NCI-H526 (cell line): ENCODE results near the gene KCNT1.

Experiments used
- DNase-seq, 2 experiments: peaks; one replicate each; lab custom pipeline; 2025; lab: John Stamatoyannopoulos, UW

KCNT1 gene

GRCh38 chr9:135821116-135821515 is 119.1 kb downstream of the KCNT1 start:
- DNase-seq = no peak

- no peak for DNase-seq
These were observed 119.9 kb downstream of the KCNT1 start for GRCh38 chr9:135821733-135822373.

GRCh38 chr9:135822374-135822755 is 120.4 kb downstream of the KCNT1 start:
- DNase-seq = no peak

GRCh38 chr9:135823036-135823435 is 121.1 kb downstream of the KCNT1 start:
- DNase-seq = no peak

GRCh38 chr9:135825435-135826187 is 123.6 kb downstream of the KCNT1 start:
- DNase-seq = no peak

GRCh38 chr9:135826188-135826545 is 124.2 kb downstream of the KCNT1 start:
- no peak for DNase-seq

- DNase-seq = no peak
These were observed 125.3 kb downstream of the KCNT1 start for GRCh38 chr9:135827301-135827700.

- DNase-seq = no peak
These were observed 126.0 kb downstream of the KCNT1 start for GRCh38 chr9:135827866-135828580.

- DNase-seq = no peak
These were observed 126.7 kb downstream of the KCNT1 start for GRCh38 chr9:135828656-135829055.

- DNase-seq = no peak
These were observed 128.5 kb downstream of the KCNT1 start for GRCh38 chr9:135830496-135830895.

GRCh38 chr9:135833864-135834263 is 131.9 kb downstream of the KCNT1 start:
- DNase-seq = no peak

GRCh38 chr9:135835131-135835530 is 133.1 kb downstream of the KCNT1 start:
- no peak for DNase-seq

- no peak for DNase-seq
These were observed 137.5 kb downstream of the KCNT1 start for GRCh38 chr9:135839516-135839915.

- DNase-seq = no peak
These were observed 138.1 kb downstream of the KCNT1 start for GRCh38 chr9:135840107-135840506.

- DNase-seq = no peak
These were observed 138.6 kb downstream of the KCNT1 start for GRCh38 chr9:135840539-135840938.
